K562 (cell line): ENCODE results near the gene CERS1. TPM values are rescaled to one million over a fixed set of nuclear protein-coding genes. Genes with fewer than 3 reads are reported as not detected.

Source experiments
- ATAC-seq: fragments of 200-7000 bp; cut with Tn5 transposase; 3 replicates; pipeline ENCODE4 v1.9.1; 2020; ENCODE audit warnings: moderate library complexity
- BruUV-seq: library from RNA; stranded (reverse); fragments of 400-500 nt; replicated peaks from 2 replicates; lab custom pipeline; 2021; lab: Mats Ljungman, UMichigan
- CTCF ChIA-PET: fragments of 300-600 bp; formaldehyde crosslinking; extraction: SDS; loops from one replicate; lab custom pipeline; 2021; ENCODE audit warnings: low intra/inter-chr PET ratio; lab: Yijun Ruan, JAX
- POLR2A ChIA-PET: fragments of 300-600, 350-650 bp; sonication (Branson Sonifier 250); formaldehyde crosslinking; extraction: SDS; loops from one replicate; lab custom pipeline; 2021; ENCODE audit warnings: antibody characterized with exemption, inconsistent platforms; lab: Yijun Ruan, JAX
- DNase-seq, 4 experiments: peaks; one replicate each; pipeline versions ENCODE4 v3.0.0 to v3.0.0-alpha.2; 2011 to 2018; ENCODE audit warnings: low spot score in 3 of 4, mixed read lengths in 3 of 4; ENCODE audit errors: extremely low read depth in 1 of 4
- FAIRE-seq: peaks from 2 replicates; lab custom pipeline; 2011; peaks lifted over from hg19 to GRCh38; lab: Jason Lieb, UNC
- H2AFZ ChIP-seq: 2 replicates; pipeline ENCODE4 v1.6.0; 2011; ENCODE audit warnings: low read depth, low read length, control low read depth, inconsistent platforms
- H3K27ac ChIP-seq: fragments of 200-600 bp; 3 replicates; pipeline ENCODE4 v1.8.0; 2011; ENCODE audit warnings: low read depth, mild to moderate bottlenecking, control low read depth, inconsistent platforms, low read length, moderate library complexity, mixed read lengths; ENCODE audit errors: extremely low read depth
- H3K27me3 ChIP-seq, 2 experiments: fragments of 300-600 bp in 1 of 2; 2 replicates in 1 of 2; 3 replicates in 1 of 2; pipeline versions ENCODE4 v1.6.0 to v1.8.0; 2011; ENCODE audit warnings: inconsistent platforms in 2 of 2, low read length in 2 of 2, mild to moderate bottlenecking in 1 of 2, mixed read lengths in 1 of 2, moderate library complexity in 1 of 2; ENCODE audit not compliant: control insufficient read depth in 2 of 2, insufficient read depth in 2 of 2
- H3K36me3 ChIP-seq: fragments of 300-600 bp; 3 replicates; pipeline ENCODE4 v1.8.0; 2011; ENCODE audit warnings: mild to moderate bottlenecking, low read length, inconsistent platforms; ENCODE audit not compliant: control insufficient read depth, insufficient read depth
- H3K4me1 ChIP-seq, 2 experiments: fragments of 200-600 bp in 1 of 2; replicated peaks in 1 of 2; 2 replicates in 1 of 2; 3 replicates in 1 of 2; pipeline versions ENCODE4 v1.5.1 to v1.8.0; 2011; ENCODE audit warnings: inconsistent platforms in 2 of 2, low read length in 2 of 2, mild to moderate bottlenecking in 1 of 2, mixed read lengths in 1 of 2, moderate library complexity in 1 of 2; ENCODE audit not compliant: control insufficient read depth in 2 of 2, insufficient read depth in 2 of 2
- H3K4me2 ChIP-seq: 2 replicates; pipeline ENCODE4 v1.6.1; 2011; ENCODE audit warnings: low read length, control low read depth, inconsistent platforms, mixed read lengths; ENCODE audit not compliant: insufficient read depth
- H3K4me3 ChIP-seq: fragments of 200-600 bp; sonication (generic), shearing (Covaris generic); 2 replicates; pipeline ENCODE4 v1.5.1; 2016; ENCODE audit warnings: control low read depth, inconsistent platforms
- H3K79me2 ChIP-seq: fragments of 200-600 bp; 3 replicates; pipeline ENCODE4 v1.8.0; 2011; ENCODE audit warnings: low read length, inconsistent platforms; ENCODE audit not compliant: control insufficient read depth, insufficient read depth
- H3K9ac ChIP-seq, 2 experiments: 2 replicates each; pipeline versions ENCODE4 v1.6.0 to v1.6.1; 2011; ENCODE audit warnings: low read depth in 2 of 2, low read length in 2 of 2, control low read depth in 1 of 2, inconsistent platforms in 1 of 2, mild to moderate bottlenecking in 1 of 2, mixed read lengths in 1 of 2; ENCODE audit not compliant: insufficient read depth in 1 of 2
- H3K9me1 ChIP-seq: one replicate; pipeline ENCODE4 v1.6.0; 2011; ENCODE audit warnings: inconsistent platforms, mild to moderate bottlenecking, low read length, moderate library complexity; ENCODE audit not compliant: control insufficient read depth, insufficient read depth
- H3K9me3 ChIP-seq: replicated peaks from 2 replicates; pipeline ENCODE4 v1.5.1; 2011; ENCODE audit warnings: low read depth, low read length, inconsistent platforms; ENCODE audit not compliant: control insufficient read depth, insufficient read depth
- H4K20me1 ChIP-seq: replicated peaks from 2 replicates; pipeline ENCODE4 v1.6.1; 2011; ENCODE audit warnings: low read length, inconsistent platforms, mixed read lengths; ENCODE audit not compliant: control insufficient read depth, insufficient read depth
- ASH1L ChIP-seq: fragments of 450-650 bp; IDR thresholded peaks from 2 replicates; pipeline ENCODE4 v1.6.1; 2018; ENCODE audit warnings: borderline replicate concordance, mild to moderate bottlenecking, low read depth; ENCODE audit not compliant: partially characterized antibody
- NFIC ChIP-seq: fragments of 450-650 bp; IDR thresholded peaks from 2 replicates; pipeline ENCODE4 v1.6.1; 2017; ENCODE audit warnings: mild to moderate bottlenecking, inconsistent platforms
- POLR2G ChIP-seq: fragments of 200-400 bp; formaldehyde crosslinking; IDR thresholded peaks from 2 replicates; pipeline ENCODE4 v1.6.1; 2017; ENCODE audit warnings: low read depth, mild to moderate bottlenecking, antibody characterized with exemption, low read length, moderate library complexity
- POU5F1 ChIP-seq: fragments of 150-350 bp; IDR thresholded peaks from 2 replicates; pipeline ENCODE4 v1.6.1; 2014; ENCODE audit warnings: borderline replicate concordance, low read length, low read depth, mild to moderate bottlenecking; ENCODE audit not compliant: partially characterized antibody
- PTBP1 ChIP-seq: fragments of 200-400 bp; formaldehyde crosslinking; IDR thresholded peaks from 2 replicates; pipeline ENCODE4 v1.6.1; 2017; ENCODE audit warnings: low read depth, low read length
- WGBS: fragments of 100-300 bp; shearing (Covaris generic); methylation state at CpG from one replicate; pipeline ENCODE4 v1.1.6; 2016; ENCODE audit warnings: low coverage, mixed read lengths; ENCODE audit not compliant: insufficient coverage; ENCODE audit errors: missing lambda C conversion rate; 5-methylcytosine and 5-hydroxymethylcytosine counted together
- in situ Hi-C: fragments of 300-500 bp; cut with MboI; formaldehyde crosslinking; loops from 4 replicates; pipeline ENCODE4 v1.15.0; 2018; ENCODE audit warnings: inconsistent platforms, mixed read lengths
- intact Hi-C: fragments of 100-400 bp; cut with micrococcal nuclease; formaldehyde crosslinking; loops from 2 replicates; pipeline ENCODE4 v1.14.2; 2022
- polyA plus RNA-seq, 8 experiments: library from polyadenylated mRNA; depleted of rRNA in 4 of 8; stranded (reverse) in 5 of 8; unstranded in 3 of 8; fragments of >200 nt; fragmentation: Nextera tagmentation in 2 of 8; fragmentation: Illumina TruSeq in 1 of 8; extraction: Ambion mirVana in 2 of 8; extraction: Trizol in 1 of 8; gene quantifications; 2 replicates each; pipeline versions ENCODE4 v1.2.1 to v1.2.3, GENCODE V29; 2011 to 2014; ENCODE audit warnings: inconsistent platforms in 1 of 8, missing spikeins in 1 of 8
- total RNA-seq, 7 experiments: library from RNA; depleted of rRNA in 6 of 7; stranded (reverse); fragments of >200 nt in 6 of 7; fragmentation: Illumina TruSeq in 2 of 7; extraction: Trizol in 2 of 7; gene quantifications; 2 replicates each; pipeline versions ENCODE4 v1.2.1 to v1.2.3, GENCODE V29; 2011 to 2021; ENCODE audit warnings: low replicate concordance in 1 of 7

Gene CERS1
- total and polyA plus RNA-seq, 9 of the 15 experiments (the other 6 are each of a cell fraction or from before 2014, with no cell fraction given): 0.33 to 1.5 (median 0.86) TPM; not detected in 2

DNA sequence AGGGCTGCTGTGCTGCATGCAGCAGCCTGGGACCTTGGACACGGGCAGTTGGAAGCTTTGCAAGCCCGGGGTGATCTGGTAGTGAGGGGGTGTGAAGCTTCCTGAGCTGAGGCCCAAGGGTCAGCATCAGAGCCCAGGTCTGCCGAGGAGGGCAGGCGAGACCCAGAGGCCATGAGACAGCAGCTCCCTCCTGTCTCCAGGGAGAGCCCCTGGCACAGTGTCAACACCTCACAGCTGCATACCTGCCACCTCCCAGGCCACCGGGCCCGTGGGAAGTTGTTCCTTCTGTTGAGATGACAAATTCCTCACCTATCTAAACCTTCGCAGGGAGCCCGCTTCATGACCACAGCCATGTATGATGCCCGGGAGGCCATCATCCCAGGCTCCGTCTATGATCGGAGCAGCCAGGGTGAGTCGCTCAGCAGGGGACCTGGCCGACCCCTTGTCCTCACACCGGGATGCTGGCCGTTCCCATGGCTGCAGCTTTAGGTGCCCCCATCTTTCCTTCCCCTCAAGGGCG lies 32.1 kb downstream of the CERS1 start:
- CTCF ChIA-PET: interaction anchor here (0.5 kb wide), 1 partner anchor 132 kb away, joined by 3 read pairs; no protein-coding TSS in a partner anchor
- no peaks in the 10 kb centered on the region for H3K27me3 ChIP-seq
- DNase-seq (no peak), FAIRE-seq (no peak), ATAC-seq (no peak)
- H3K4me1 ChIP-seq: peaks cover 0 to 32% of the 10 kb centered on the region in 2 experiments; a peak in 3 of 5 replicates
- BruUV-seq: no TSS peak
- no peak overlapping the region for H2AFZ ChIP-seq
- no peak overlapping the region for H3K4me3 ChIP-seq
- in situ Hi-C loops (loop anchor here (5.0 kb wide), 1 partner anchor 412 kb away; no protein-coding TSS in a partner anchor), intact Hi-C loops (no loop called here)
- no peaks in the 10 kb centered on the region; the same call in 1 of the 2 replicates for H4K20me1 ChIP-seq
- H3K9me1 ChIP-seq: peaks cover 3% of the 10 kb centered on the region
- H3K9ac ChIP-seq: no peak overlapping the region
- TF ChIP-seq ASH1L (no peak), POLR2G (0 out of 2 replicates have a peak, but pooled peaks have one; percentile 36), POU5F1 (no peak), NFIC (0 out of 2 replicates have a peak, but pooled peaks have one; percentile 4), PTBP1 (no peak)
- WGBS: 89% methylated on average over 16 of the region's 16 CpGs
- no peaks in the 10 kb centered on the region for H3K9me3 ChIP-seq
- H3K4me2 ChIP-seq: no peak overlapping the region
- H3K36me3 ChIP-seq: peaks cover 94% of the 10 kb centered on the region; the same call in 2 of the 3 replicates
- no peaks in the 10 kb centered on the region for H3K79me2 ChIP-seq
- H3K27ac ChIP-seq: no peak overlapping the region
- POLR2A ChIA-PET: interaction anchor here (0.7 to 1.2 kb wide), 7 partner anchors 10 to 183 kb away, joined by 3 to 7 read pairs (median 3); no protein-coding TSS in a partner anchor
